Gastrocnemius medialis (tissue), 4 donors: ENCODE results near the gene HAVCR1.

ENCODE experiments used
- POLR2A ChIP-seq, 2 donors: fragments of 450-650 bp; IDR thresholded peaks; one replicate each; pipeline ENCODE4 v1.6.1; 2017; ENCODE audit warnings: antibody characterized with exemption in 2 of 2, mild to moderate bottlenecking in 2 of 2, moderate library complexity in 2 of 2
- TF ChIP-seq, protein P1 (sequence below), 5 experiments: fragments of 450-650 bp in 3 of 5; fragments of 200-600 bp in 2 of 5; sonication (generic) in 2 of 5; IDR thresholded peaks in 4 of 5; conservative IDR thresholded peaks in 1 of 5; 1 replicate in 4 of 5; 2 replicates in 1 of 5; pipeline ENCODE4 v1.5.1; 2016 to 2019; ENCODE audit warnings: antibody characterized with exemption in 5 of 5, mild to moderate bottlenecking in 3 of 5, moderate library complexity in 3 of 5

DNA sequence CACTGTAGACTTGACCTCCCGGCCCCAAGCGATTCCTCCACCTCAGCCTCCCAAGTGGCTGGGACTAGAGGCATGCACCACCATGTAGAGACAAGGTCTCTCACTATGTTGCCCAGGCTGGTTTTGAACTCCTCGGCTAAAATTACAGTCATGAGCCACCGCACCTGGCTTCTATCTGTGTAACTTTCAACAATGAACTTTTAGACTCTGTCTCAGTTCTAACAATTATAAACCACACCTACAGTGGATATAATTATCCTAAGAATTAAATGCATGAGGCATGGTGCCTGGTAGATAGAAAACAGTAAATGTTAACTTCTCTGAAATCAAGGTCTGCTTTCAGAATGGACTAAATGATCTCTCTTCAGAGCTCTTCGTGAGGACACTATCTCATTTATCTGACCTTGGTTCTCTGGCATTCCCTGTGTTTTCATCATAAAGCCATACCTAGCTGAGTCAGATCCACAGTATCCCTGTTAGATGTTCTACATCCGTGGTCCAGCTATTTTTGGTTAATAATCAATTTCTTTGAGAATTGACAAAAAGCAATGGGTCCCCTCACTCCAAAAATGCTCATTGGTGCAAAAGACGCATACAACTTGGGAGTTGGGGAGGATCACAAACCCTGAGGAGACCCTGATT, 7.2 kb downstream of the HAVCR1 start:
- TF ChIP-seq, protein P1, sequence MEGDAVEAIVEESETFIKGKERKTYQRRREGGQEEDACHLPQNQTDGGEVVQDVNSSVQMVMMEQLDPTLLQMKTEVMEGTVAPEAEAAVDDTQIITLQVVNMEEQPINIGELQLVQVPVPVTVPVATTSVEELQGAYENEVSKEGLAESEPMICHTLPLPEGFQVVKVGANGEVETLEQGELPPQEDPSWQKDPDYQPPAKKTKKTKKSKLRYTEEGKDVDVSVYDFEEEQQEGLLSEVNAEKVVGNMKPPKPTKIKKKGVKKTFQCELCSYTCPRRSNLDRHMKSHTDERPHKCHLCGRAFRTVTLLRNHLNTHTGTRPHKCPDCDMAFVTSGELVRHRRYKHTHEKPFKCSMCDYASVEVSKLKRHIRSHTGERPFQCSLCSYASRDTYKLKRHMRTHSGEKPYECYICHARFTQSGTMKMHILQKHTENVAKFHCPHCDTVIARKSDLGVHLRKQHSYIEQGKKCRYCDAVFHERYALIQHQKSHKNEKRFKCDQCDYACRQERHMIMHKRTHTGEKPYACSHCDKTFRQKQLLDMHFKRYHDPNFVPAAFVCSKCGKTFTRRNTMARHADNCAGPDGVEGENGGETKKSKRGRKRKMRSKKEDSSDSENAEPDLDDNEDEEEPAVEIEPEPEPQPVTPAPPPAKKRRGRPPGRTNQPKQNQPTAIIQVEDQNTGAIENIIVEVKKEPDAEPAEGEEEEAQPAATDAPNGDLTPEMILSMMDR (IDR thresholded peaks at IDR 0.05 in 4 of 5, conservative IDR thresholded peaks at IDR 0.05 in 1 of 5) = no peak
- no peak for TF ChIP-seq POLR2A (IDR thresholded peaks at IDR 0.05)
